Coronary artery (tissue), 2 donors: ENCODE data around the gene FAM240A.

Source experiments
- DNase-seq: peaks from one replicate; pipeline ENCODE4 v3.0.0-alpha.2; 2017; ENCODE audit warnings: low spot score
- H3K27ac ChIP-seq, 2 donors: fragments of 200-600 bp; sonication (generic); one replicate each; pipeline ENCODE4 v1.5.1; 2016 to 2019
- H3K4me3 ChIP-seq: fragments of 200-600 bp; sonication (generic); 2 replicates; pipeline ENCODE4 v1.5.1; 2016; ENCODE audit warnings: mild to moderate bottlenecking, moderate library complexity
- TF ChIP-seq, protein P1 (sequence below): fragments of 200-600 bp; sonication (generic); IDR thresholded peaks from one replicate; pipeline ENCODE4 v1.5.1; 2019; ENCODE audit warnings: antibody characterized with exemption

FAM240A gene

DNA sequence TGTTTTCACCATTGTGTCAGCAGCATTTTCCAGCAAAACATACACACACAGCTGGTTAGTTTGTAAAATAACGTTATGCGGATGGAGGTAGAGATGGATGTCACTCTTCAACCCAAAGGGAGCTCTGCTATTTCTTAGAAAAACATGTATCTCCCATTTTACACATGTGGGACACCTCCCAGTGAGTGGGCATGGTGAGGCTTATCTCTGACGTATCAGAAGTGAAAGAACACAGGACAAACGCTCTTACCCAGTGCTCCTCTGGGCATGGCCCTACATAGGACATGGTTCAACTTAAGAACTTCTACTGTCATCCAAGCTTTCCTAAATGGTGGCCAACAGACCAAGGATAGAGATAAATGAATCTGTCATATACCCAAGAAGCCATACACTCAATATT is 2.1 kb downstream of the FAM240A start:
- no peak for DNase-seq
- TF ChIP-seq, protein P1, sequence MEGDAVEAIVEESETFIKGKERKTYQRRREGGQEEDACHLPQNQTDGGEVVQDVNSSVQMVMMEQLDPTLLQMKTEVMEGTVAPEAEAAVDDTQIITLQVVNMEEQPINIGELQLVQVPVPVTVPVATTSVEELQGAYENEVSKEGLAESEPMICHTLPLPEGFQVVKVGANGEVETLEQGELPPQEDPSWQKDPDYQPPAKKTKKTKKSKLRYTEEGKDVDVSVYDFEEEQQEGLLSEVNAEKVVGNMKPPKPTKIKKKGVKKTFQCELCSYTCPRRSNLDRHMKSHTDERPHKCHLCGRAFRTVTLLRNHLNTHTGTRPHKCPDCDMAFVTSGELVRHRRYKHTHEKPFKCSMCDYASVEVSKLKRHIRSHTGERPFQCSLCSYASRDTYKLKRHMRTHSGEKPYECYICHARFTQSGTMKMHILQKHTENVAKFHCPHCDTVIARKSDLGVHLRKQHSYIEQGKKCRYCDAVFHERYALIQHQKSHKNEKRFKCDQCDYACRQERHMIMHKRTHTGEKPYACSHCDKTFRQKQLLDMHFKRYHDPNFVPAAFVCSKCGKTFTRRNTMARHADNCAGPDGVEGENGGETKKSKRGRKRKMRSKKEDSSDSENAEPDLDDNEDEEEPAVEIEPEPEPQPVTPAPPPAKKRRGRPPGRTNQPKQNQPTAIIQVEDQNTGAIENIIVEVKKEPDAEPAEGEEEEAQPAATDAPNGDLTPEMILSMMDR, result no peak
- Histone ChIP-seq H3K4me3 (no peak overlapping the region), H3K27ac (no peak overlapping the region)

DNA sequence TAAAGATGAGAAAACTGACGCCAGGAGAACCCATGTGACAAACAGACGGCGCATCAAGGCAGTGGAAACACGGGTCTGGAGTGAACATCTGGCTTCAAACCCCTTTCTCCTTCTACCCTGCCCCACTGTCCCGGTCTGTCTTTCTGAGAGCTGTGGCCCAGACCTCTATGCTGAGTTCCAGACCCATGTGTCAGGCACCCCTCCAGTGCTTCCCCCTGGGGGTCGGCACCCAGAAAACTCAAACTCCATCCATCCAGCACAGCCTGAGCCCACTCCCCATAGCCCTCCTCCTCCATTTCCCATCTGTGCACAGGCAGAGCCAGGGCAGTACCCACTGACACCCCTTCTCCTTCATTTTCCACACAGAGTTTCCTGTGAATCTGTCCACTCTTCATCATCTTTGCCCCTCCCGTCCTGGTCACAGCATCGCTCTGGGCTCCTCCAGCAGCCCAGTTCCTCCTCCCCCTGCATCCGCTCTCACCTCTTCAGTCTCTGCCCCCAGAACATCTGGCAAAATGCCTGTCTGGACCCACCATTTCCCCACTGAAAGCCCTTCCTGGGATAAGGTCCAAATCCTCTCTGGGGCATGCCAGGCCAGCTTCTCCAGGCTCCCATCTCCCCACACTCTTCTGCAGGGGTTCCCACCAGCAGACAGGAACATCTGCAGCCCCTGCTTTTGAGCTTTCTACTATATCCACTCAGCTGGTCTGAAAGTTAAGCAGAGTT is 2.9 kb downstream of the FAM240A start:
- no peak overlapping the region for H3K4me3 ChIP-seq
- TF ChIP-seq, protein P1, result no peak
- no peak for DNase-seq
- no peak overlapping the region for H3K27ac ChIP-seq

DNA sequence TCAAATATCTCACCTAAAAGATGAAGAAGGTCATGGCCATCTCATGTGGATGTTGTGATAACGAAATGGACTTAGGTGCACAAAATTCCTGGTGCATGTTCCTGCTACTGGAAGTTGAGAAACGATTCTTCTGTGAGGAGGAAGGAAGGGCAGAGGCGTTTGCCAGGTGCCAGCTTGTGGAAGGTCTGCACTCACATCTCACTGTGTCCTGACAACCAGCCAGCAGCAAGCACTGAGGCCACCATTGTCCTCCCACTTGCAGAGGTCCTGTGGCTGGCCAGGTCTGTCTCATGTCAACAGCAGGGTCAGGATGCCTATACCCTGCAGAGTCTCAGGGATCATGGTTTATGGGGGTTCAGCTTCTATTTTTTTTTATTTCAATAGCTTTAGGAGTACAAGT is 3.7 kb downstream of the FAM240A start:
- Histone ChIP-seq H3K27ac (no peak overlapping the region), H3K4me3 (no peak overlapping the region)
- TF ChIP-seq, protein P1, result no peak
- DNase-seq, result no peak

DNA sequence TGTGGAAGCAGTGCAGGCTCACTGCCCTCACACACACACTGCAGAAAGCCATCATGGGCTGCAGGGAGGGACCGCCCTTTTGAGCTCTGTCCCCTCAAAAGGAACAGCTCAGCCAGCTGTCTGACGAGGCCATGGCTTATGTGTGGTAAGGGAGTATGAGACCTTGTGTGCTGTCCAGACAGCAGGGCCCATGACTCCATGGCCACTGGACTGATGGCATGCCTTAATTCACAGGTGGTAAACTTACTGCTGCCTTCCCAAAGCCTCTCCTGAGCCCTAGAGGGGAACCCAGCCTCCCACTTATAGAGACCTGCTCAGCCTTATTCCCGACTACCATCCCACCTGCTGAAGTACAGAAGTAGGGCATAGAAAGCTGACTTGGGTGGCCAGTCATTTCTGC is 5.6 kb downstream of the FAM240A start:
- Histone ChIP-seq H3K27ac (no peak overlapping the region), H3K4me3 (no peak overlapping the region)
- TF ChIP-seq, protein P1, result no peak
- no peak for DNase-seq

DNA sequence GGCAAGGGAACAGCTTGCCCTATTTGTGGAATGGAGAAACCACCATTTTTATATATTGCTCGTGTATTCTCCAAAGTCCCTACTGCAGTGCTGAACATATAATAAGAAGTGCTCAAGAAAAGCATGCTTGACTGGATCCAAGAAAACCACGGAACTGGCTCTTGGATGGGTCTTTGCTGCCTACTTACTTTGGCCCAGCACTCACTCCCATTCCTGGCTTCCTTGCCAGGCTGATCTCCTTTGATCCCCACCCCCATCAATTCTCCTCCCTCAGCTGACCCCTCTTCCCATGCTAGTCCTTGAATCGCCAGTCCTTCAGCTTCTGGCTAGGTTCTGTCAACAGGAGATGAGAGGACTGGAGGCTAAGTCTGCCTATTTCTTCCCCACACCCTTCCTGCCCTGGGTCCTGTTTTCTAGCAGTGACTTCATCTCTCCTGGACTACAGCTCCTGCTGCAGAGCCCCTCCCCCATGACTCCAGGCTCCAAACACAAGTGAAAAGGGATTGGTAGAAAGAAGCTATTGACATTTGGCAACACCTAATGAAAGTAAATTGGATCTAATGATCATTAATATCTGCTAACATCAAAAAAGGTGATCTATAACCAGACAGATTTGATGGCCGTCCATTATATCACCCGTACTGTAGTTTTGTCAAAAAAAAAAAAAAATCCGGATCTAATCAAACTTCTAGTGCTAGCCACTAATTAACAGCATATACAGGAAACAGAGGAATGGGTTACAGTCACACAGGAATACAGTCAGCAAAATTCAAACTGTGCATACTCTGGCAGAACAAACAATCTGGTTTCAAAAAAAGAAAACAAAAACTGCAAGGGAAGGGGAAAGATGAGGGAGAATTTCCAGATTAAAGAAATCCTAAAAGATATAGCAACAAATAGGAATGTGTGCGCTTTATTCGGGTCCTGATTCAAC is 7.8 kb downstream of the FAM240A start:
- no peak for DNase-seq
- TF ChIP-seq, protein P1, result no peak
- Histone ChIP-seq H3K4me3 (no peak overlapping the region), H3K27ac (no peak overlapping the region)

DNA sequence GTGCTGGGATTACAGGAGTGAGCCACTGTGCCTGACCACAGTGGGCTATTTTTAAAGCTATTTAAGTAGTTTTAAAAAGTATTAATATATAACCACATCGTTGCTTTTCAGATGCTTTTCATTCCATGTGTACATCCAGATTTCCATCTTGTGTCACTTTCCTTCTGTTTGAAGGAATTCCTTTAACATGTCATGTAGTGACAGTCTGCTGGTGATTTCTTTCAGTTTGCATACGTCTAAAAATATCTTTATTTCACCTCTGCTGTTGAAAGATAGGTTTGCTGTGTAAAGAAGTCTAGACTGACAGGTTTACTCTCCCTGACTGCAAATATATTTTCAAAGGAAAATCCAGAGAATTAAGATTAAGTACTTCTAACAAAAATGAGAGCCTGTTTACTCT is 12.2 kb downstream of the FAM240A start:
- no peak overlapping the region for H3K4me3 ChIP-seq
- no peak overlapping the region for H3K27ac ChIP-seq
- no peak for DNase-seq
- TF ChIP-seq, protein P1, result no peak
